Stomach (tissue), 4 donors: ENCODE measurements around the gene DCBLD1.
A peak's percentile ranks its signal among the peaks of the same experiment; 100 is the strongest.

Experiments used
- CTCF ChIP-seq, 7 experiments: fragments of 450-650 bp in 4 of 7; fragments of 200-600 bp in 3 of 7; sonication (generic) in 3 of 7; IDR thresholded peaks; one replicate each; pipeline ENCODE4 v1.5.1; 2016 to 2019; ENCODE audit warnings: antibody characterized with exemption in 7 of 7, control low read depth in 2 of 7, mild to moderate bottlenecking in 1 of 7
- POLR2A ChIP-seq, 4 donors: fragments of 450-650 bp; IDR thresholded peaks; one replicate each; pipeline ENCODE4 v1.6.1; 2016; ENCODE audit warnings: antibody characterized with exemption in 4 of 4, control low read depth in 2 of 4, mild to moderate bottlenecking in 1 of 4, moderate library complexity in 1 of 4
- POLR2AphosphoS5 ChIP-seq, 3 donors: sonication (generic); formaldehyde crosslinking; IDR thresholded peaks; one replicate each; pipeline ENCODE4 v1.6.1; 2016; ENCODE audit warnings: antibody characterized with exemption in 3 of 3

DNA sequence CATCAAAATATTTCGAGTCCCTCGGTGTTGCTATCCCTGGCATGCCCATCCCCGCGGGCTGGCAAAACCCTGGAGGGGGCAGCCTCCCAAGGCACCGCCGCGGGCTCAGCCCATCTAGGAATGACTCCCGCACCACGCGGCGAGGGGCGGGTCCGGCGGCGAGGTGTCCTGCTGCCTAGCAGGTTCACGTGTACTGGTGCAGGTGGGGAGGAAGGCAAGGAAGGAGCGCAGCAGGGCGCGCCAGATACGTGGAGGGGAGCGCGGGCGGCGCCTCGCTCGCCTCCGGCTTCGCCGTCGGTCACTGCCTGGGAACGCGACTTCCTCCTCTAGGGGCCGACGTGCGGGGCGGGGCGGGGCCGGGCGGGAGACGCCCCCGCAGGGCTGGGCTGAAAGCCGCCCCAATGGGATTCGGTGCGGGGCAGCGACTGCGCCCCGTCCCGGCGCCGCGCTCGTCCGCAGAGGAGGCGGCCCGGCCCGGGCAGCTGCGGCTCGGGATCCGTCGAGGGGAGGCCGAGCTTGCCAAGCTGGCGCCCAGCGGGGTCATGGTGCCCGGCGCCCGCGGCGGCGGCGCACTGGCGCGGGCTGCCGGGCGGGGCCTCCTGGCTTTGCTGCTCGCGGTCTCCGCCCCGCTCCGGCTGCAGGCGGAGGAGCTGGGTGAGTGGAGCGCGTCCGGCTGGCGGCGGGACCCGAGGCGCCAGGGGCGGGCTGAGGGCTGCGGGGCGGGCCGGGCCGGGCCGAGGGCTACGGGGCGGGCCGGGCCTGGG lies at the start of gene DCBLD1:
- no peak for TF ChIP-seq POLR2A (IDR thresholded peaks at IDR 0.05)
- TF ChIP-seq CTCF (IDR thresholded peaks at IDR 0.05): no peak
- TF ChIP-seq POLR2AphosphoS5 (IDR thresholded peaks at IDR 0.05): peak in 2 of 3 donors; percentile 68 to 76
